ENCODE data around the gene IDUA.

IDUA gene

GRCh38 chr4:991451-992296 lies 4.8 kb downstream of the IDUA start:
- ChIA-PET POLR2A (no interaction called here), CTCF (no interaction called here)
- no peak for TF ChIP-seq TARDBP (IDR thresholded peaks at IDR 0.05)
- DNase-seq (ENCODE audit: extremely low spot score) = no peak

- ChIA-PET CTCF (no interaction called here), POLR2A (no interaction called here)
- no peak for DNase-seq (ENCODE audit: extremely low spot score)
- no peak for TF ChIP-seq ARNT (IDR thresholded peaks at IDR 0.05)
- TF ChIP-seq SP1 (IDR thresholded peaks at IDR 0.05) = no peak
- no peak for TF ChIP-seq ELF4 (IDR thresholded peaks at IDR 0.05)
- no peak for TF ChIP-seq FOXA1 (IDR thresholded peaks at IDR 0.05)
- no peak for TF ChIP-seq TARDBP (IDR thresholded peaks at IDR 0.05)
- TF ChIP-seq FOXM1 (IDR thresholded peaks at IDR 0.05; ENCODE audit: borderline replicate concordance) = no peak
- no peak for TF ChIP-seq LEF1 (IDR thresholded peaks at IDR 0.05; ENCODE audit: borderline replicate concordance)
- no peak for TF ChIP-seq FOXK2 (IDR thresholded peaks at IDR 0.05)
- TF ChIP-seq ZNF384 (IDR thresholded peaks at IDR 0.05) = no peak
- TF ChIP-seq L3MBTL2 (conservative IDR thresholded peaks at IDR 0.05) = no peak
- no peak for TF ChIP-seq HDGF (IDR thresholded peaks at IDR 0.05; ENCODE audit: borderline replicate concordance)
- no peak for TF ChIP-seq BHLHE40 (IDR thresholded peaks at IDR 0.05; ENCODE audit: borderline replicate concordance)
- TF ChIP-seq NFRKB (IDR thresholded peaks at IDR 0.05) = no peak
- TF ChIP-seq SUZ12 (IDR thresholded peaks at IDR 0.05) = no peak
- no peak for TF ChIP-seq PKNOX1 (IDR thresholded peaks at IDR 0.05)
- no peak for TF ChIP-seq CTBP1 (IDR thresholded peaks at IDR 0.05; ENCODE audit: borderline replicate concordance)
Observed at GRCh38 chr4:992297-993110, 5.7 kb downstream of the IDUA start.

GRCh38 chr4:993111-994029 lies 6.5 kb downstream of the IDUA start, which contains the start of gene SLC26A1:
TSS of gene SLC26A1 (minus strand) at chr4:993404. CDS start at chr4:991703, 1,701 bp downstream.
- ChIA-PET CTCF (no interaction called here), POLR2A (no interaction called here)
- no peak for DNase-seq (ENCODE audit: extremely low spot score)
- TF ChIP-seq SP1 (IDR thresholded peaks at IDR 0.05) = no peak
- TF ChIP-seq HDGF (IDR thresholded peaks at IDR 0.05; ENCODE audit: borderline replicate concordance) = no peak
- TF ChIP-seq ARNT (IDR thresholded peaks at IDR 0.05) = no peak
- TF ChIP-seq TARDBP (IDR thresholded peaks at IDR 0.05) = no peak
- TF ChIP-seq CTBP1 (IDR thresholded peaks at IDR 0.05; ENCODE audit: borderline replicate concordance) = no peak
- no peak for TF ChIP-seq L3MBTL2 (conservative IDR thresholded peaks at IDR 0.05)
- TF ChIP-seq LEF1 (IDR thresholded peaks at IDR 0.05; ENCODE audit: borderline replicate concordance) = no peak
- no peak for TF ChIP-seq PKNOX1 (IDR thresholded peaks at IDR 0.05)
- TF ChIP-seq ZNF384 (IDR thresholded peaks at IDR 0.05) = no peak
- TF ChIP-seq NFRKB (IDR thresholded peaks at IDR 0.05) = no peak
- TF ChIP-seq ELF4 (IDR thresholded peaks at IDR 0.05) = no peak
- TF ChIP-seq FOXM1 (IDR thresholded peaks at IDR 0.05; ENCODE audit: borderline replicate concordance) = no peak
- TF ChIP-seq SUZ12 (IDR thresholded peaks at IDR 0.05) = no peak
- no peak for TF ChIP-seq FOXK2 (IDR thresholded peaks at IDR 0.05)
- no peak for TF ChIP-seq FOXA1 (IDR thresholded peaks at IDR 0.05)
- no peak for TF ChIP-seq BHLHE40 (IDR thresholded peaks at IDR 0.05; ENCODE audit: borderline replicate concordance)

GRCh38 chr4:995311-996026 lies 8.6 kb downstream of the IDUA start:
- DNase-seq (ENCODE audit: extremely low spot score) = no peak
- CTCF ChIA-PET = no interaction called here
- TF ChIP-seq TARDBP (IDR thresholded peaks at IDR 0.05) (no peak), L3MBTL2 (conservative IDR thresholded peaks at IDR 0.05) (no peak), SUZ12 (IDR thresholded peaks at IDR 0.05) (no peak), FOXA1 (IDR thresholded peaks at IDR 0.05) (no peak), NFRKB (IDR thresholded peaks at IDR 0.05) (no peak), ELF4 (IDR thresholded peaks at IDR 0.05) (no peak), LEF1 (IDR thresholded peaks at IDR 0.05; ENCODE audit: borderline replicate concordance) (no peak), CTBP1 (IDR thresholded peaks at IDR 0.05; ENCODE audit: borderline replicate concordance) (no peak), FOXM1 (IDR thresholded peaks at IDR 0.05; ENCODE audit: borderline replicate concordance) (no peak), FOXK2 (IDR thresholded peaks at IDR 0.05) (no peak), PKNOX1 (IDR thresholded peaks at IDR 0.05) (no peak), SP1 (IDR thresholded peaks at IDR 0.05) (no peak), HDGF (IDR thresholded peaks at IDR 0.05; ENCODE audit: borderline replicate concordance) (no peak), BHLHE40 (IDR thresholded peaks at IDR 0.05; ENCODE audit: borderline replicate concordance) (no peak), ZNF384 (IDR thresholded peaks at IDR 0.05) (no peak), ARNT (IDR thresholded peaks at IDR 0.05) (no peak)
- POLR2A ChIA-PET = no interaction called here
